PC-3 (cell line): ENCODE measurements around the gene CCDC92. TPM values are rescaled to one million over a fixed set of nuclear protein-coding genes. Genes with fewer than 3 reads are reported as not detected.

ENCODE experiments used
- ATAC-seq: fragments of 200-7000 bp; cut with Tn5 transposase; 2 replicates; pipeline ENCODE4 v1.9.1; 2020; ENCODE audit warnings: mild to moderate bottlenecking, moderate library complexity
- BruUV-seq: library from RNA; stranded (reverse); fragments of 400-500 nt; replicated peaks from 2 replicates; lab custom pipeline; 2021; lab: Mats Ljungman, UMichigan
- CTCF ChIA-PET: fragments of 300-600 bp; sonication (Branson Sonifier 250); formaldehyde crosslinking; loops from one replicate; lab custom pipeline; 2022; ENCODE audit warnings: antibody characterized with exemption; lab: Charles Lee
- POLR2A ChIA-PET: fragments of 300-600 bp; sonication (Branson Sonifier 250); formaldehyde crosslinking; loops from one replicate; lab custom pipeline; 2022; ENCODE audit warnings: antibody characterized with exemption; ENCODE audit not compliant: unreplicated experiment; lab: Charles Lee
- DNase-seq: peaks from one replicate; pipeline ENCODE4 v3.0.0-alpha.2; 2015
- H2AFZ ChIP-seq: fragments of 300-600 bp; sonication (generic); 2 replicates; pipeline ENCODE4 v1.6.0; 2016; ENCODE audit warnings: antibody characterized with exemption, low read length
- H3F3A ChIP-seq: fragments of 300-600 bp; sonication (generic); one replicate; pipeline ENCODE4 v1.6.0; 2017; ENCODE audit warnings: antibody characterized with exemption, low read length, control low read depth, mild to moderate bottlenecking; ENCODE audit not compliant: unreplicated experiment
- H3K27ac ChIP-seq: fragments of 300-600 bp; sonication (generic); 2 replicates; pipeline ENCODE4 v1.5.1; 2016; ENCODE audit warnings: mild to moderate bottlenecking, low read length
- H3K27me3 ChIP-seq: fragments of 300-600 bp; sonication (generic); 2 replicates; pipeline ENCODE4 v1.6.1; 2016; ENCODE audit warnings: low read length, mixed read lengths
- H3K36me3 ChIP-seq: fragments of 300-600 bp; sonication (generic); 2 replicates; pipeline ENCODE4 v1.6.1; 2016; ENCODE audit warnings: low read depth, mixed run types, low read length, mixed read lengths
- H3K4me1 ChIP-seq: fragments of 300-600 bp; sonication (generic); 2 replicates; pipeline ENCODE4 v1.5.1; 2016; ENCODE audit warnings: low read length; ENCODE audit not compliant: insufficient read depth
- H3K4me2 ChIP-seq: fragments of 300-600 bp; sonication (generic); 2 replicates; pipeline ENCODE4 v1.6.0; 2016; ENCODE audit warnings: low read length
- H3K4me3 ChIP-seq: fragments of 300-600 bp; sonication (generic); 2 replicates; pipeline ENCODE4 v1.5.1; 2016; ENCODE audit warnings: mild to moderate bottlenecking, low read length, mixed read lengths
- H3K79me2 ChIP-seq: fragments of 300-600 bp; sonication (generic); 2 replicates; pipeline ENCODE4 v1.6.1; 2017; ENCODE audit warnings: low read length, mixed read lengths
- H3K9ac ChIP-seq: fragments of 300-600 bp; sonication (generic); 2 replicates; pipeline ENCODE4 v1.6.0; 2016; ENCODE audit warnings: mild to moderate bottlenecking, low read length
- H3K9me2 ChIP-seq: fragments of 300-600 bp; sonication (generic); replicated peaks from 2 replicates; pipeline ENCODE4 v1.6.1; 2016; ENCODE audit warnings: mixed run types, low read length, mixed read lengths
- H3K9me3 ChIP-seq: fragments of 300-600 bp; sonication (generic); 2 replicates; pipeline ENCODE4 v1.6.1; 2016; ENCODE audit warnings: low read length, mixed read lengths
- H4K20me1 ChIP-seq: fragments of 300-600 bp; sonication (generic); 2 replicates; pipeline ENCODE4 v1.6.1; 2016; ENCODE audit warnings: low read length, mixed read lengths
- EZH2 ChIP-seq: fragments of 300-600 bp; sonication (generic); IDR thresholded peaks from one replicate; pipeline ENCODE4 v1.6.1; 2017; ENCODE audit warnings: antibody characterized with exemption, mild to moderate bottlenecking, low read length; ENCODE audit not compliant: unreplicated experiment
- EZH2phosphoT487 ChIP-seq: fragments of 300-600 bp; sonication (generic); IDR thresholded peaks from 2 replicates; pipeline ENCODE4 v1.6.1; 2018; ENCODE audit warnings: mild to moderate bottlenecking, antibody characterized with exemption, low read length, borderline replicate concordance
- intact Hi-C: fragments of 100-400 bp; cut with micrococcal nuclease; formaldehyde crosslinking; loops from 2 replicates; pipeline ENCODE4 v1.9.0; 2023
- total RNA-seq: library from RNA; depleted of rRNA; stranded (reverse); fragments of >200 nt; gene quantifications from 2 replicates; pipeline ENCODE4 v1.2.3, GENCODE V29; 2014
- TF ChIP-seq, protein P1 (sequence below): fragments of 300-600 bp; sonication (generic); conservative IDR thresholded peaks from 2 replicates; pipeline ENCODE4 v1.5.1; 2017; ENCODE audit warnings: antibody characterized with exemption, low read depth, mild to moderate bottlenecking, low read length

Gene CCDC92
- total RNA-seq, 1 experiment from 2014 or later = 9.6 TPM

DNA sequence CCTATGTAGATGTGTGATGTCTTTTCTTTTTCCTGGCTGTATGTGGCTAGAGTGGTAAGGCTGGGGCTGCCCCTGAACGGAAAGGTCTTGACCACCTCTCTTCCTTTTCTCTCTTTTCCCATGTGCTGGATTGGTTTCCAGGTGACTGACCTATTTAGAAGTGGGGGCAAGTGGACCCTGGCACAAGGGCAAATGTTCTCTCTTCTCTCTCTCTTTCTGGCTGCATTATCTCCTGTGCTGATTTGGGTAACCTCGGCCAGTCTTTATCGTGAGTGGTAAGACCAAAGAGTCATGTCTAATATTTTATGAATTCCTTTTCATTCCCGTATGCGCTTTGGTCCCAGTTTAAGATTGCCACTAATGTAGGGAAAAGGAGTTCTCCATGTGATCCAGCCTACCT is 16.5 kb upstream of the CCDC92 start:
- peaks cover 7% of the 10 kb centered on the region; the same call in 1 of the 2 replicates for H4K20me1 ChIP-seq
- no peak overlapping the region for H3K4me2 ChIP-seq
- H3K79me2 ChIP-seq = peaks cover 28% of the 10 kb centered on the region
- no peak overlapping the region for H2AFZ ChIP-seq
- H3K4me3 ChIP-seq = no peak overlapping the region
- POLR2A ChIA-PET = no interaction called here
- H3K27ac ChIP-seq = no peak overlapping the region
- H3K9me2 ChIP-seq = no peaks in the 10 kb centered on the region
- CTCF ChIA-PET = no interaction called here
- TF ChIP-seq EZH2 (no peak), EZH2phosphoT487 (no peak)
- TF ChIP-seq, protein P1, sequence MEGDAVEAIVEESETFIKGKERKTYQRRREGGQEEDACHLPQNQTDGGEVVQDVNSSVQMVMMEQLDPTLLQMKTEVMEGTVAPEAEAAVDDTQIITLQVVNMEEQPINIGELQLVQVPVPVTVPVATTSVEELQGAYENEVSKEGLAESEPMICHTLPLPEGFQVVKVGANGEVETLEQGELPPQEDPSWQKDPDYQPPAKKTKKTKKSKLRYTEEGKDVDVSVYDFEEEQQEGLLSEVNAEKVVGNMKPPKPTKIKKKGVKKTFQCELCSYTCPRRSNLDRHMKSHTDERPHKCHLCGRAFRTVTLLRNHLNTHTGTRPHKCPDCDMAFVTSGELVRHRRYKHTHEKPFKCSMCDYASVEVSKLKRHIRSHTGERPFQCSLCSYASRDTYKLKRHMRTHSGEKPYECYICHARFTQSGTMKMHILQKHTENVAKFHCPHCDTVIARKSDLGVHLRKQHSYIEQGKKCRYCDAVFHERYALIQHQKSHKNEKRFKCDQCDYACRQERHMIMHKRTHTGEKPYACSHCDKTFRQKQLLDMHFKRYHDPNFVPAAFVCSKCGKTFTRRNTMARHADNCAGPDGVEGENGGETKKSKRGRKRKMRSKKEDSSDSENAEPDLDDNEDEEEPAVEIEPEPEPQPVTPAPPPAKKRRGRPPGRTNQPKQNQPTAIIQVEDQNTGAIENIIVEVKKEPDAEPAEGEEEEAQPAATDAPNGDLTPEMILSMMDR = no peak
- no TSS peak for BruUV-seq
- no peaks in the 10 kb centered on the region for H3K9me3 ChIP-seq
- no peak overlapping the region for H3K9ac ChIP-seq
- DNase-seq = no peak
- no peaks in the 10 kb centered on the region for H3K4me1 ChIP-seq
- H3F3A ChIP-seq = no peaks in the 10 kb centered on the region
- no peaks in the 10 kb centered on the region for H3K27me3 ChIP-seq
- H3K36me3 ChIP-seq = peaks cover 62% of the 10 kb centered on the region
- ATAC-seq = no peak
- intact Hi-C loops = no loop called here

DNA sequence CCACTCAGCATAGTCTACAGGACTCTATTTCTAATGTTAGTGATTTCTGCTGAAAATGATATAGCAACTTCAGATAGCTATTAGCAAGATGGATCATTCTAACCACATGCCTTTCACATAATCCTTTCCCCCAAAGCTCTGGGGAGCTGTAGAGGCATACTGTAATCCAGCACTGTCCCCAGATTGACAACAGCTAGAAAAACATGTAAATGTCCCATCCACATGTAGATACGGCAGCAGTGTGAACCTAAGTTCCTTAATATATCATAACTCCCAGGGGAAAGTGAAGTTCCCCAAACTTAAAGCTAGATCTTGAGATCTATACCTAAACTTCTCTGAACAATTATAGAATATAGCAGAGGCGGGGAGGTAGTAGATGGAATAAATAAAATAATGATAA is 14.4 kb upstream of the CCDC92 start:
- Histone ChIP-seq H3K79me2 (peaks cover 25% of the 10 kb centered on the region), H3K9me2 (no peaks in the 10 kb centered on the region), H4K20me1 (peaks cover 7% of the 10 kb centered on the region; the same call in 1 of the 2 replicates), H3K4me3 (no peak overlapping the region), H3F3A (no peaks in the 10 kb centered on the region), H3K36me3 (peaks cover 48% of the 10 kb centered on the region), H3K27ac (no peak overlapping the region), H2AFZ (no peak overlapping the region), H3K4me2 (no peak overlapping the region), H3K4me1 (no peaks in the 10 kb centered on the region), H3K9me3 (no peaks in the 10 kb centered on the region), H3K9ac (no peak overlapping the region), H3K27me3 (no peaks in the 10 kb centered on the region)
- DNase-seq = no peak
- ChIA-PET POLR2A (interaction anchor here (0.5 to 0.6 kb wide), 2 partner anchors 16 to 229 kb away, joined by 3 to 4 read pairs; no protein-coding TSS in a partner anchor), CTCF (no interaction called here)
- TF ChIP-seq, protein P1 = no peak
- TF ChIP-seq EZH2phosphoT487 = no peak
- TF ChIP-seq EZH2 = no peak
- intact Hi-C loops = no loop called here
- no TSS peak for BruUV-seq
- no peak for ATAC-seq

DNA sequence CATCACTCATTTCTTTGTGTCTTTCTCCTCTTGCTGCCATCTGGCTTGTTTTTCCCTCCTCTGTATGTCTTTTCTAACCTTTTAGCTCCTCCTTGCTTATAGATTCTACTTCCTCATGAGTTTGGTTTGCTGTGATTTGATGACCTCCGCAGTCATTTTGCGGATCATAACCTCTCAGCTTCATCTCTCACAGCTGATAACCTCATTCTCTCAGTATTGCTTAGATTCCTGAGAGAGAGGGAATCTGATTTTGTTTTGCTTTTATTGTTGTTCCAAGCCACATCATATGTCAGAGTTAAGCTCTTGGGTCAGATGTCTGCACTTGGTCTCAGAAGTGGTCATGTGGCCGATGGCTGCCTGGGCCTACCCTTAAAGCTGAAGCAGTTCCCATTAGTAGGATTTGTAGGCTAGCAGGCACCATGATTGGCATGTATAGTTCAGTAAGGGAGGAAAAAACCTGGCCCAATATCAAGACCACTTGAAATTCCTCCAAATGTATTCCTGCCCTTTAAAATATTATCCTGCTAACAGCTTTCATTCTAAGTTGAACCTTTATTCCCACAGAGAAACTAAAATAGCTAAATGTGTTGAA is 13.8 kb upstream of the CCDC92 start:
- H3K9me2 ChIP-seq = no peaks in the 10 kb centered on the region
- BruUV-seq = no TSS peak
- H3K27ac ChIP-seq = no peak overlapping the region
- ChIA-PET CTCF (interaction anchor here (0.6 kb wide), 1 partner anchor 1129 kb away, joined by 4 read pairs; no protein-coding TSS in a partner anchor), POLR2A (interaction anchor here (0.6 kb wide), 1 partner anchor 15 kb away, joined by 4 read pairs; no protein-coding TSS in a partner anchor)
- peaks cover 7% of the 10 kb centered on the region; the same call in 1 of the 2 replicates for H4K20me1 ChIP-seq
- DNase-seq (no peak), ATAC-seq (no peak)
- H3K79me2 ChIP-seq = peaks cover 26% of the 10 kb centered on the region
- no peaks in the 10 kb centered on the region for H3K27me3 ChIP-seq
- H3K4me2 ChIP-seq = no peak overlapping the region
- no peaks in the 10 kb centered on the region for H3F3A ChIP-seq
- TF ChIP-seq, protein P1 = no peak
- no peak for TF ChIP-seq EZH2
- TF ChIP-seq EZH2phosphoT487 = no peak
- H3K9me3 ChIP-seq = no peaks in the 10 kb centered on the region
- H3K4me3 ChIP-seq = no peak overlapping the region
- no peak overlapping the region for H3K9ac ChIP-seq
- no peak overlapping the region for H2AFZ ChIP-seq
- H3K36me3 ChIP-seq = peaks cover 42% of the 10 kb centered on the region
- no peaks in the 10 kb centered on the region for H3K4me1 ChIP-seq
- intact Hi-C loops = no loop called here
